ENCODE results near the gene SMG6. TPM values are rescaled to one million over a fixed set of nuclear protein-coding genes. Genes with fewer than 3 reads are reported as not detected.

The SMG6 gene
- total RNA-seq, 1 experiment from 2014 or later: 33.8 TPM

- ChIA-PET CTCF (interaction anchor here (0.5 kb wide), 1 partner anchor 172 kb away, joined by 3 read pairs; no protein-coding TSS in a partner anchor), POLR2A (no interaction called here)
- no peak overlapping the region for H3K4me3 Mint-ChIP-seq (ENCODE audit: unreplicated experiment)
- H3K9me3 Mint-ChIP-seq (ENCODE audit: unreplicated experiment): no peaks in the 10 kb centered on the region
- H3K9me3 ChIP-seq: no peaks in the 10 kb centered on the region
- no peaks in the 10 kb centered on the region for H3K4me1 ChIP-seq
- no peak overlapping the region for H3K27ac Mint-ChIP-seq (ENCODE audit: unreplicated experiment)
- H3K36me3 Mint-ChIP-seq (ENCODE audit: insufficient read depth, unreplicated experiment): no peaks in the 10 kb centered on the region
- DNase-seq: no peak
- no peak overlapping the region for H3K4me3 ChIP-seq (ENCODE audit: low read depth, low read length)
- BruUV-seq (replicated peaks): no TSS peak
- TF ChIP-seq CTCF (IDR thresholded peaks at IDR 0.05; ENCODE audit: insufficient read depth in 1 of 2, low read depth in 1 of 2, low read length in 1 of 2, severe bottlenecking in 1 of 2, unreplicated experiment in 1 of 2): no peak
- H3K27me3 Mint-ChIP-seq (ENCODE audit: insufficient read depth, unreplicated experiment): no peaks in the 10 kb centered on the region
- no peaks in the 10 kb centered on the region for H3K36me3 ChIP-seq (ENCODE audit: control insufficient read depth, insufficient read depth, low read length)
- intact Hi-C loops (cut with micrococcal nuclease; ENCODE audit: unreplicated experiment): no loop called here
- no peaks in the 10 kb centered on the region for H3K4me1 Mint-ChIP-seq (ENCODE audit: low read depth, unreplicated experiment)
- H3K27me3 ChIP-seq (replicated peaks; ENCODE audit: control insufficient read depth, insufficient read depth, low read length): no peaks in the 10 kb centered on the region
Observed at GRCh38 chr17:2107506-2107905, 196.1 kb downstream of the SMG6 start.

- no TSS peak for BruUV-seq (replicated peaks)
- Mint-ChIP-seq H3K27me3 (ENCODE audit: insufficient read depth, unreplicated experiment) (no peaks in the 10 kb centered on the region), H3K36me3 (ENCODE audit: insufficient read depth, unreplicated experiment) (no peaks in the 10 kb centered on the region), H3K4me1 (ENCODE audit: low read depth, unreplicated experiment) (no peaks in the 10 kb centered on the region), H3K27ac (ENCODE audit: unreplicated experiment) (no peak overlapping the region), H3K9me3 (ENCODE audit: unreplicated experiment) (no peaks in the 10 kb centered on the region), H3K4me3 (ENCODE audit: unreplicated experiment) (no peak overlapping the region)
- Histone ChIP-seq H3K4me1 (no peaks in the 10 kb centered on the region), H3K4me3 (ENCODE audit: low read depth, low read length) (no peak overlapping the region), H3K36me3 (ENCODE audit: control insufficient read depth, insufficient read depth, low read length) (no peaks in the 10 kb centered on the region), H3K27me3 (replicated peaks; ENCODE audit: control insufficient read depth, insufficient read depth, low read length) (no peaks in the 10 kb centered on the region), H3K9me3 (no peaks in the 10 kb centered on the region)
- no peak for TF ChIP-seq CTCF (IDR thresholded peaks at IDR 0.05; ENCODE audit: insufficient read depth in 1 of 2, low read depth in 1 of 2, low read length in 1 of 2, severe bottlenecking in 1 of 2, unreplicated experiment in 1 of 2)
- ChIA-PET POLR2A (no interaction called here), CTCF (no interaction called here)
- DNase-seq: no peak
- intact Hi-C loops (cut with micrococcal nuclease; ENCODE audit: unreplicated experiment): no loop called here
Observed at GRCh38 chr17:2107050-2107449, 196.5 kb downstream of the SMG6 start.

- Histone ChIP-seq H3K4me3 (ENCODE audit: low read depth, low read length) (no peak overlapping the region), H3K27me3 (replicated peaks; ENCODE audit: control insufficient read depth, insufficient read depth, low read length) (no peaks in the 10 kb centered on the region), H3K9me3 (no peaks in the 10 kb centered on the region), H3K36me3 (ENCODE audit: control insufficient read depth, insufficient read depth, low read length) (no peaks in the 10 kb centered on the region), H3K4me1 (no peaks in the 10 kb centered on the region)
- Mint-ChIP-seq H3K27ac (ENCODE audit: unreplicated experiment) (no peak overlapping the region), H3K36me3 (ENCODE audit: insufficient read depth, unreplicated experiment) (no peaks in the 10 kb centered on the region), H3K4me1 (ENCODE audit: low read depth, unreplicated experiment) (no peaks in the 10 kb centered on the region), H3K4me3 (ENCODE audit: unreplicated experiment) (no peak overlapping the region), H3K27me3 (ENCODE audit: insufficient read depth, unreplicated experiment) (no peaks in the 10 kb centered on the region), H3K9me3 (ENCODE audit: unreplicated experiment) (no peaks in the 10 kb centered on the region)
- ChIA-PET CTCF (no interaction called here), POLR2A (no interaction called here)
- no peak for DNase-seq
- TF ChIP-seq CTCF (IDR thresholded peaks at IDR 0.05; ENCODE audit: insufficient read depth in 1 of 2, low read depth in 1 of 2, low read length in 1 of 2, severe bottlenecking in 1 of 2, unreplicated experiment in 1 of 2): no peak
- intact Hi-C loops (cut with micrococcal nuclease; ENCODE audit: unreplicated experiment): no loop called here
- BruUV-seq (replicated peaks): no TSS peak
Observed at GRCh38 chr17:2106308-2106955, 197.2 kb downstream of the SMG6 start.
